Loucy (cell line): ENCODE measurements around the gene CPZ.

Experiments used
- CTCF ChIP-seq: fragments of 200-600 bp; sonication (generic); conservative IDR thresholded peaks from 2 replicates; pipeline ENCODE4 v1.5.1; 2014; ENCODE audit warnings: mild to moderate bottlenecking, antibody characterized with exemption, low read length
- EZH2phosphoT487 ChIP-seq: fragments of 200-600 bp; IDR thresholded peaks from 2 replicates; pipeline ENCODE4 v1.6.1; 2018; ENCODE audit warnings: antibody characterized with exemption, mild to moderate bottlenecking, moderate library complexity, borderline replicate concordance

- TF ChIP-seq CTCF (no peak), EZH2phosphoT487 (no peak)
These were observed 14.6 kb upstream of the CPZ start for GRCh38 chr4:8577972-8578371.
